Measurements from ENCODE around the gene CD36.

CD36 gene

GRCh38 chr7:80719261-80719660 lies 80.8 kb downstream of the CD36 start:
- TF ChIP-seq CTCF (IDR thresholded peaks at IDR 0.05; ENCODE audit: insufficient read depth, low read length, missing control alignments), result no peak
- ChIA-PET CTCF (no interaction called here), POLR2A (interaction anchor here (1.0 kb wide), 1 partner anchor 22 kb away, joined by 3 read pairs; no protein-coding TSS in a partner anchor)
- DNase-seq (ENCODE audit: low read depth, low spot score), result peak; percentile 79
- no peak overlapping the region for H3K4me3 ChIP-seq (ENCODE audit: low read depth, low read length)

DNA sequence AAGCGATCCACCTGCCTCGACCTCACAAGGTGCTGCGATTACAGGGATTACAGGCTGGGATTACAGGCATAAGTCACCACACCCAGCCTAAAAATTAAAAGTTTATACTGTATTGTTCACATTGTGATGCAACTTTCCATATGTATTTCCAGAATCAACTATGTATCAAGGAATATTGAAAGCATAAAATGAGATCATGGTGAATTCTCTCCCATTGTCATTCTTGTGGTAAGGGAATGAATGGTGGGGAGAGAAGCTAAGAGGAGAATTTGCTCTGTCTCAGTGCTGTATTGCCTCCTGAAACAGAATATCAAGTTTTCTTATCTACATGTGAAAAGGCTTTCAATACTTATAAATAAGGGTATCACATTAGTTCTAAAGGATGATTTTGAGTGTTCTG lies 81.7 kb downstream of the CD36 start:
- no peak for DNase-seq (ENCODE audit: low read depth, low spot score)
- TF ChIP-seq CTCF (IDR thresholded peaks at IDR 0.05; ENCODE audit: insufficient read depth, low read length, missing control alignments), result no peak
- no peak overlapping the region for H3K4me3 ChIP-seq (ENCODE audit: low read depth, low read length)
- ChIA-PET CTCF (no interaction called here), POLR2A (no interaction called here)

GRCh38 chr7:80721883-80722615 lies 83.6 kb downstream of the CD36 start:
- ChIA-PET CTCF (interaction anchor here (0.7 kb wide), 1 partner anchor 14 kb away, joined by 3 read pairs; no protein-coding TSS in a partner anchor), POLR2A (interaction anchor here (1.0 to 1.9 kb wide), 3 partner anchors 19 to 197 kb away, joined by 3 to 6 read pairs (median 3); partner anchors contain the start of gene SEMA3C)
- no peak for DNase-seq (ENCODE audit: low read depth, low spot score)
- H3K4me3 ChIP-seq (ENCODE audit: low read depth, low read length), result no peak overlapping the region
- TF ChIP-seq CTCF (IDR thresholded peaks at IDR 0.05; ENCODE audit: insufficient read depth, low read length, missing control alignments), result no peak

DNA sequence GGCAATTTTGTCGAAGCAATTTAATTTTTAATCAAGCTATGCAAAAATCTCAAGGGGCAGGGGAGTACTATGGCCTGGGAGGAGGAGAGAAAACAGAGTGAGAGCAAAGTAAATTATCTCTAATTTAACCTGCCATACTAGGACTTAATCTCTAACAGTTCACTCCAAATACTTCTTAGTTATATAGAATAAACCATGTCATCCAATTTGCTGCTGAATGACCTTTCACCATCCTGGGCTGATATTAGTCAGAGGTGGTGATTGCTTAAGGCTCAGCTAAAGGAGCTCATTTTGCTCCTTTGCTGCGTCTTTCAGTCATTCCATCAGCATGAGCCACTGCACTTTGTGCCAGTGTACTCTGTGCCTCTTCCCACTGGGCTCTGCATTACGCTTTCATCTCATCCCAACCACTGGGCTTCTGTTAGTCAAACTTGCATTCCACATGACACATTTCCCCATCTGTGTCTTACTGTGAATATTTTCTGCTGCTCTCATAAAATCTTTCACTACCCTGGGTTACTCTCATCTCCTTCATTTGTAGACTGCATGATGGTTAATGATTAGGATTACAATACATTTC lies 84.3 kb downstream of the CD36 start:
- no peak for TF ChIP-seq CTCF (IDR thresholded peaks at IDR 0.05; ENCODE audit: insufficient read depth, low read length, missing control alignments)
- peak; percentile 99 for DNase-seq (ENCODE audit: low read depth, low spot score)
- CTCF ChIA-PET, result interaction anchor here (0.7 kb wide), 2 partner anchors 14 to 19 kb away, joined by 3 to 4 read pairs; no protein-coding TSS in a partner anchor

GRCh38 chr7:80724249-80724871 lies 85.9 kb downstream of the CD36 start:
- no peak overlapping the region for H3K4me3 ChIP-seq (ENCODE audit: low read depth, low read length)
- no peak for TF ChIP-seq CTCF (IDR thresholded peaks at IDR 0.05; ENCODE audit: insufficient read depth, low read length, missing control alignments)
- ChIA-PET POLR2A (interaction anchor here (0.6 to 1.9 kb wide), 2 partner anchors 13 to 17 kb away, joined by 3 to 6 read pairs; no protein-coding TSS in a partner anchor), CTCF (interaction anchor here (1.1 kb wide), 1 partner anchor 14 kb away, joined by 3 read pairs; no protein-coding TSS in a partner anchor)
- no peak for DNase-seq (ENCODE audit: low read depth, low spot score)

More for the DNA sequence above, 84.3 kb downstream of the CD36 start:
- POLR2A ChIA-PET, result interaction anchor here (0.6 to 1.9 kb wide), 5 partner anchors 18 to 282 kb away, joined by 3 to 6 read pairs (median 3); partner anchors contain the start of gene SEMA3C
- no peak overlapping the region for H3K4me3 ChIP-seq (ENCODE audit: low read depth, low read length)

DNA sequence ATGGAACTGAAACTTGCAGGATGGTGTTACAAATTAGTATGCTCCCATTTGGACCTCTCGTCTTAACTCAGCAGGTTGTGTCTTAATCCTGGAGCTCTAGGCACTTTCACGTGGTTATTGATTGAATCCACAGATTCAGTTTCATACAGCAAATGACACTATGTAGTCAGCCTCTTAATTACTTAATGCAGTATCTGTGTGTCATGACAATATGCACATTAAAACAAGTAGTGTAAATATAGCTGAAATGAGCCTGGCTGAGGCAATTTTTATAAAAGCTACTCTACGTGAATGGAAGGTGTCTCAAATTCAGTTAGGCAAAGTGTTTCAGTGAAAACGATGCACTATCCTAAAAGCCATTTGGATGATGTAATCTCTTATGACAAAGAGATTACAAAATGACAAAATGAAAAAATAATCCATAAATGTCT lies 86.8 kb downstream of the CD36 start:
- POLR2A ChIA-PET, result no interaction called here
- CTCF ChIA-PET, result interaction anchor here (0.7 to 1.1 kb wide), 2 partner anchors 13 to 733 kb away, joined by 3 read pairs; no protein-coding TSS in a partner anchor
- TF ChIP-seq CTCF (IDR thresholded peaks at IDR 0.05; ENCODE audit: insufficient read depth, low read length, missing control alignments), result no peak
- no peak for DNase-seq (ENCODE audit: low read depth, low spot score)
- no peak overlapping the region for H3K4me3 ChIP-seq (ENCODE audit: low read depth, low read length)
